Subcutaneous adipose tissue (tissue), 4 donors: Measurements from ENCODE around the gene OR4N5. TPM values are rescaled to one million over a fixed set of nuclear protein-coding genes. Genes with fewer than 3 reads are reported as not detected.

Source experiments
- small RNA-seq: library from RNA; depleted of rRNA; stranded (forward); fragments of <200 nt; gene quantifications from one replicate; pipeline ENCODE3, GENCODE V24; 2016
- total RNA-seq, 4 donors: library from RNA; depleted of rRNA; stranded (reverse); fragments of >200 nt; gene quantifications; one replicate each; pipeline ENCODE4 v1.1.0, GENCODE V29; 2016
- TF ChIP-seq, protein P1 (sequence below): fragments of 450-650 bp; IDR thresholded peaks from one replicate; pipeline ENCODE4 v1.5.1; 2016; ENCODE audit warnings: low read depth, mild to moderate bottlenecking, control low read depth, antibody characterized with exemption, moderate library complexity

Gene OR4N5
- total RNA-seq, 4 donors from 2014 or later: not detected

DNA sequence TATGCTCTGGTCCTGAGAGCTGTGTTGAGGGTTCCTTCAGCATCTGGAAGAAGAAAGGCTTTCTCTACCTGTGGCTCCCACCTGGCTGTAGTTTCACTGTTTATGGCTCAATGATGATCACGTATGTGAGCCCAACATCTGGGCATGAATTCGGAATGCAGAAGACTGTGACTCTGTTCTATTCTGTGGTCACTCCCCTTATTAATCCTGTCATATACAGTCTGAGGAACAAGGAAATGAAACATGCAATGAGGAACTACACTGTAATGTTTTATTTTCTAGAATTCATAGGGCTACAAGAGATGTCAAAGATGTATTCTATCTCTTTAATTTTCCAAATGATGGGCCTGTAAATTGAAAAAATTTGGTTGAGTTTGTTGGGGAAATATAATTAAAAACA is 41.3 kb downstream of the OR4N5 start:
- TF ChIP-seq, protein P1, sequence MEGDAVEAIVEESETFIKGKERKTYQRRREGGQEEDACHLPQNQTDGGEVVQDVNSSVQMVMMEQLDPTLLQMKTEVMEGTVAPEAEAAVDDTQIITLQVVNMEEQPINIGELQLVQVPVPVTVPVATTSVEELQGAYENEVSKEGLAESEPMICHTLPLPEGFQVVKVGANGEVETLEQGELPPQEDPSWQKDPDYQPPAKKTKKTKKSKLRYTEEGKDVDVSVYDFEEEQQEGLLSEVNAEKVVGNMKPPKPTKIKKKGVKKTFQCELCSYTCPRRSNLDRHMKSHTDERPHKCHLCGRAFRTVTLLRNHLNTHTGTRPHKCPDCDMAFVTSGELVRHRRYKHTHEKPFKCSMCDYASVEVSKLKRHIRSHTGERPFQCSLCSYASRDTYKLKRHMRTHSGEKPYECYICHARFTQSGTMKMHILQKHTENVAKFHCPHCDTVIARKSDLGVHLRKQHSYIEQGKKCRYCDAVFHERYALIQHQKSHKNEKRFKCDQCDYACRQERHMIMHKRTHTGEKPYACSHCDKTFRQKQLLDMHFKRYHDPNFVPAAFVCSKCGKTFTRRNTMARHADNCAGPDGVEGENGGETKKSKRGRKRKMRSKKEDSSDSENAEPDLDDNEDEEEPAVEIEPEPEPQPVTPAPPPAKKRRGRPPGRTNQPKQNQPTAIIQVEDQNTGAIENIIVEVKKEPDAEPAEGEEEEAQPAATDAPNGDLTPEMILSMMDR: no peak

DNA sequence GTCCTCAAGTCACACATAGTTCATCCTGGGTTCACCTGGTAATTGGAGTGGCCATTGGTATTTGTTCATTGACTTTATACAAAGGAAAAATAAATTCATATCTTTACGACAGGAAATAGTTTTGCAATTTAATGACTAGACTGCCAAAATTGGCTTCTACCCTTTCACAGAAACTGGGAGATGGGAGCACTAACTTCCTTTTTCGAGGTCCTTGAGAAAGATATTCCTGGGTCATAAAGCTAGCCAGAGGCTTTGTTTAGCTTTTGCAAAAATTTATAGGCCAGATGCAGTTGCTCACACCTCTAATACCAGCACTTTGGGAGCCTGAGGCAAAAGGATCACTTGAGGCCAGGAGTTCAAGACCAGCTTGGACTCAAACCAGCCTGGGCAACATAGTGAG is 41.9 kb downstream of the OR4N5 start:
- TF ChIP-seq, protein P1: no peak

DNA sequence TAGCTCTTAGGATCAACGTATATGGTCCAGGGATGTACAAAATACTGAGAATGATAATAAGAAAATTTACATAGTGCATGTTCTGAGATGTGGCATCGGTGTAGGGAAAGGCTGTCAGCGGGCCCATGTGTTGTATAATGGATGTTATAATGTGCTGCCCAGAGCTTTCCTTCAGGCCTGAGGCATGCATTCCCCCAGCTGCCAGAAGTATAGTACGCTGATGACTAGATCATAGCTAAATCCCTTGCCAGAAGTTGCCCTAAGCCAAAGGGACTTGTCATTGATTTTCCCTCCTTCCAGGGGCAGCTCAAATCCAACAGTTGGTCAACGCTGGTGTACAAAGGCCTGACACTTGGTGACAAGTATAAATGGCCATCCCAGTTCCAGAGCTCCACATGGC is 45.6 kb downstream of the OR4N5 start:
- TF ChIP-seq, protein P1: no peak

DNA sequence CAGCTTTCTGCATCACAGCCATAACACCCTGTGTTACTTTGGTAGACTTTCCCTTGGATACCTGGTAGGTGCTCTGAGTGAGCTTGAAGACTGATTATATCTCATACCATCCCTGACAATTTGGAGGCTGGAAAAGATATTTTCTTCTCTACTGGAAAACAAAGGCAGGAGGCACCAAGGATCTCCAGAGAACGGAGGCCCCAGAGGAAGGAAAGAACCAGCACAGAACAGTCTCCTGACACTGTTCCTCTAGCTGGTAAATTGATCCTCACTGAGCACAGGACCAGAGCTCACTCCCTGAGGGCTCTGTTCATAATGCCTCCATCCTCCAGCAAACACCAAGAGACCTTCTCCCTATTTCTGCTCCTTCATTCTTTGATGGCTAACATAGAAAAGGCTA is 52.0 kb downstream of the OR4N5 start, which contains the start of gene OR11G2:
Gene OR11G2 (plus strand): TSS at position 301 of the 400 bp plus-strand sequence. CDS start 6,542 bp downstream, outside the sequence.
- TF ChIP-seq, protein P1: no peak

DNA sequence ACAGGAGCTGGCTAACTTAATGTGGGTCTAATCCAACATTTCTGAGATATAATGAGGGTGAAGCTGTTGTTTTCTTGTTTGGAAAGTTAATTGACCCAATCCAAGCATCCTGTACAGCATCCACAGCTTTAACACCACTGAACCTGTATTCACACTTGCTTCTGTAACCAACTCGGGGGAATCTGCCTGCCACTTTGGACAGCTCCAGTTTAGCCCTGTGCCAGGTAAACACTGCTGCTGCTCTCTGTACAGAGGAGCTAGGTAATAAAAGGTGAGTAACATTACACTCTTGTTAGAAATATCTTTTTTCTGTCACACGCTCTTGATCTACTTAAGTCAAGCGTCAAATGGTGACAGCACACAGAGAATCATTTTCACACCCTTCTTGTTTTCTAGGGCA is 52.8 kb downstream of the OR4N5 start:
- TF ChIP-seq, protein P1: no peak

DNA sequence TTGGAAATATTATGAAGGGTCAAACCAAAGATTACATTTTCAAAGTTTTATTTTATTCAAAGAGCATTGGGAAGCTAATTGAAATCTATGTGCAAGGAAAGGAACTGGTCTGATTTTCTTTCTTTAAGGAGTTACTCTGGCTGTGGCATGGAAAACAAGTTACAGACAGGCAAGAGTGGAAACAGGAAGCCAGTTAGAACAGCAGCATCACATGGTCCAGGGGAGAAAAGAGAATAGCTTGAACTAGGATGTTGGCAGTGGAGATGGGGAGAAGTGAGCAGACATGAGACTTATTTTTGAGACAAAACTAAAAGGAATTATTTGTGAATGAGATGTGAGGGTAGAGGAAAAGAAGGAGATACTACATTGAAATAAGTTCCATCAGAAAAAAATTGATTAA is 55.5 kb downstream of the OR4N5 start:
- TF ChIP-seq, protein P1: no peak

Small RNA genes lying within 50 kb of the gene (small RNA-seq; reads per million reads assigned to genes)
- gene GTF2IP22: not detected
- not detected for gene RNA5SP380

Other genes starting within 250 kb of the OR4N5 start
- not detected for gene OR4K5, start 218.2 kb upstream of the OR4N5 start, total RNA-seq
- not detected for gene OR4K1, start 207.9 kb upstream of the OR4N5 start, total RNA-seq
- gene OR4K15, start 163.2 kb upstream of the OR4N5 start, total RNA-seq: not detected
- gene OR4Q2, start 136.7 kb upstream of the OR4N5 start, total RNA-seq: not detected
- not detected for gene OR4K14, start 119.5 kb upstream of the OR4N5 start, total RNA-seq
- gene OR4K13, start 102.8 kb upstream of the OR4N5 start, total RNA-seq: not detected
- not detected for gene OR4L1, start 78.8 kb upstream of the OR4N5 start, total RNA-seq
- not detected for gene OR4K17, start 28.1 kb upstream of the OR4N5 start, total RNA-seq
- not detected for gene OR11G2, start 52.1 kb downstream of the OR4N5 start, total RNA-seq
- not detected for gene OR11H6, start 84.9 kb downstream of the OR4N5 start, total RNA-seq
- gene OR11H7, start 90.2 kb downstream of the OR4N5 start, total RNA-seq: not detected
- not detected for gene OR11H4, start 100.5 kb downstream of the OR4N5 start, total RNA-seq
- gene TTC5, start 167.1 kb downstream of the OR4N5 start, total RNA-seq: 10 to 100 TPM in 3 of 4 donors, 1 to 10 TPM in 1; 9.2 to 11.7 (median 10.8) TPM
- gene CCNB1IP1, start 194.5 kb downstream of the OR4N5 start, total RNA-seq: 10 to 100 TPM; 29.8 to 53.9 (median 43.1) TPM
- 10 to 100 TPM in 3 of 4 donors, 1 to 10 TPM in 1; 9.2 to 20.3 (median 15.4) TPM for gene PARP2, start 204.8 kb downstream of the OR4N5 start, total RNA-seq